K562 (cell line): ENCODE results near the gene CHTOP. TPM values are rescaled to one million over a fixed set of nuclear protein-coding genes. Genes with fewer than 3 reads are reported as not detected.

Experiments used
- ATAC-seq: fragments of 200-7000 bp; cut with Tn5 transposase; 3 replicates; pipeline ENCODE4 v1.9.1; 2020; ENCODE audit warnings: moderate library complexity
- BruUV-seq: library from RNA; stranded (reverse); fragments of 400-500 nt; replicated peaks from 2 replicates; lab custom pipeline; 2021; lab: Mats Ljungman, UMichigan
- CTCF ChIA-PET: fragments of 300-600 bp; formaldehyde crosslinking; extraction: SDS; loops from one replicate; lab custom pipeline; 2021; ENCODE audit warnings: low intra/inter-chr PET ratio; lab: Yijun Ruan, JAX
- POLR2A ChIA-PET: fragments of 300-600, 350-650 bp; sonication (Branson Sonifier 250); formaldehyde crosslinking; extraction: SDS; loops from one replicate; lab custom pipeline; 2021; ENCODE audit warnings: antibody characterized with exemption, inconsistent platforms; lab: Yijun Ruan, JAX
- DNase-seq, 4 experiments: peaks; one replicate each; pipeline versions ENCODE4 v3.0.0 to v3.0.0-alpha.2; 2011 to 2018; ENCODE audit warnings: low spot score in 3 of 4, mixed read lengths in 3 of 4; ENCODE audit errors: extremely low read depth in 1 of 4
- FAIRE-seq: peaks from 2 replicates; lab custom pipeline; 2011; peaks lifted over from hg19 to GRCh38; lab: Jason Lieb, UNC
- H2AFZ ChIP-seq: 2 replicates; pipeline ENCODE4 v1.6.0; 2011; ENCODE audit warnings: low read depth, low read length, control low read depth, inconsistent platforms
- H3K27ac ChIP-seq: fragments of 200-600 bp; 3 replicates; pipeline ENCODE4 v1.8.0; 2011; ENCODE audit warnings: low read depth, mild to moderate bottlenecking, control low read depth, inconsistent platforms, low read length, moderate library complexity, mixed read lengths; ENCODE audit errors: extremely low read depth
- H3K27me3 ChIP-seq, 2 experiments: fragments of 300-600 bp in 1 of 2; 2 replicates in 1 of 2; 3 replicates in 1 of 2; pipeline versions ENCODE4 v1.6.0 to v1.8.0; 2011; ENCODE audit warnings: inconsistent platforms in 2 of 2, low read length in 2 of 2, mild to moderate bottlenecking in 1 of 2, mixed read lengths in 1 of 2, moderate library complexity in 1 of 2; ENCODE audit not compliant: control insufficient read depth in 2 of 2, insufficient read depth in 2 of 2
- H3K36me3 ChIP-seq: fragments of 300-600 bp; 3 replicates; pipeline ENCODE4 v1.8.0; 2011; ENCODE audit warnings: mild to moderate bottlenecking, low read length, inconsistent platforms; ENCODE audit not compliant: control insufficient read depth, insufficient read depth
- H3K4me1 ChIP-seq, 2 experiments: fragments of 200-600 bp in 1 of 2; replicated peaks in 1 of 2; 2 replicates in 1 of 2; 3 replicates in 1 of 2; pipeline versions ENCODE4 v1.5.1 to v1.8.0; 2011; ENCODE audit warnings: inconsistent platforms in 2 of 2, low read length in 2 of 2, mild to moderate bottlenecking in 1 of 2, mixed read lengths in 1 of 2, moderate library complexity in 1 of 2; ENCODE audit not compliant: control insufficient read depth in 2 of 2, insufficient read depth in 2 of 2
- H3K4me2 ChIP-seq: 2 replicates; pipeline ENCODE4 v1.6.1; 2011; ENCODE audit warnings: low read length, control low read depth, inconsistent platforms, mixed read lengths; ENCODE audit not compliant: insufficient read depth
- H3K4me3 ChIP-seq: fragments of 200-600 bp; sonication (generic), shearing (Covaris generic); 2 replicates; pipeline ENCODE4 v1.5.1; 2016; ENCODE audit warnings: control low read depth, inconsistent platforms
- H3K79me2 ChIP-seq: fragments of 200-600 bp; 3 replicates; pipeline ENCODE4 v1.8.0; 2011; ENCODE audit warnings: low read length, inconsistent platforms; ENCODE audit not compliant: control insufficient read depth, insufficient read depth
- H3K9ac ChIP-seq, 2 experiments: 2 replicates each; pipeline versions ENCODE4 v1.6.0 to v1.6.1; 2011; ENCODE audit warnings: low read depth in 2 of 2, low read length in 2 of 2, control low read depth in 1 of 2, inconsistent platforms in 1 of 2, mild to moderate bottlenecking in 1 of 2, mixed read lengths in 1 of 2; ENCODE audit not compliant: insufficient read depth in 1 of 2
- H3K9me1 ChIP-seq: one replicate; pipeline ENCODE4 v1.6.0; 2011; ENCODE audit warnings: inconsistent platforms, mild to moderate bottlenecking, low read length, moderate library complexity; ENCODE audit not compliant: control insufficient read depth, insufficient read depth
- H3K9me3 ChIP-seq: replicated peaks from 2 replicates; pipeline ENCODE4 v1.5.1; 2011; ENCODE audit warnings: low read depth, low read length, inconsistent platforms; ENCODE audit not compliant: control insufficient read depth, insufficient read depth
- H4K20me1 ChIP-seq: replicated peaks from 2 replicates; pipeline ENCODE4 v1.6.1; 2011; ENCODE audit warnings: low read length, inconsistent platforms, mixed read lengths; ENCODE audit not compliant: control insufficient read depth, insufficient read depth
- CBX1 ChIP-seq: sonication (generic); IDR thresholded peaks from 2 replicates; pipeline ENCODE4 v1.6.1; 2016; ENCODE audit warnings: antibody characterized with exemption, low read depth, mild to moderate bottlenecking
- JUN ChIP-seq, 2 experiments: sonication (generic) in 1 of 2; formaldehyde crosslinking in 1 of 2; IDR thresholded peaks; 2 replicates each; pipeline versions ENCODE4 v1.6.1 to v1.8.0; 2012 to 2022; ENCODE audit warnings: borderline replicate concordance in 2 of 2, mild to moderate bottlenecking in 2 of 2, improper control_type of control experiment in 1 of 2, low read depth in 1 of 2, low read length in 1 of 2, missing genetic modification reagents in 1 of 2
- L3MBTL2 ChIP-seq: fragments of 450-650 bp; IDR thresholded peaks from 2 replicates; pipeline ENCODE4 v1.6.1; 2016; ENCODE audit warnings: mild to moderate bottlenecking, moderate library complexity
- MEF2A ChIP-seq: IDR thresholded peaks from 2 replicates; pipeline ENCODE4 v1.6.1; 2011; ENCODE audit warnings: low read depth, mild to moderate bottlenecking, low read length, moderate library complexity; ENCODE audit not compliant: control insufficient read depth
- MYNN ChIP-seq, 2 experiments: sonication (generic); formaldehyde crosslinking in 1 of 2; IDR thresholded peaks; 2 replicates each; pipeline versions ENCODE4 v1.5.0 to v1.6.1; 2016 to 2020; ENCODE audit warnings: antibody characterized with exemption in 1 of 2, missing genetic modification reagents in 1 of 2
- PHB ChIP-seq: fragments of 250-450 bp; sonication (Bioruptor Pico); IDR thresholded peaks from 2 replicates; pipeline ENCODE4 v1.5.0; 2021
- PTBP1 ChIP-seq: fragments of 200-400 bp; formaldehyde crosslinking; IDR thresholded peaks from 2 replicates; pipeline ENCODE4 v1.6.1; 2017; ENCODE audit warnings: low read depth, low read length
- PURB ChIP-seq: sonication (generic); formaldehyde crosslinking; IDR thresholded peaks from 2 replicates; pipeline ENCODE4 v1.9.0; 2021; ENCODE audit warnings: low read depth, mild to moderate bottlenecking, missing genetic modification reagents
- SMARCA4 ChIP-seq: fragments of 450-650 bp; IDR thresholded peaks from 2 replicates; pipeline ENCODE4 v1.6.1; 2016
- TBL1XR1 ChIP-seq, 2 experiments: IDR thresholded peaks; 2 replicates each; pipeline ENCODE4 v1.6.1; 2012; ENCODE audit warnings: improper control_type of control experiment in 2 of 2, low read length in 2 of 2, mild to moderate bottlenecking in 1 of 2
- YBX1 ChIP-seq: fragments of 450-650 bp; IDR thresholded peaks from 2 replicates; pipeline ENCODE4 v1.7.1; 2016; ENCODE audit warnings: mild to moderate bottlenecking
- ZFPM2 ChIP-seq: fragments of 250-450 bp; sonication (Bioruptor Pico); IDR thresholded peaks from 2 replicates; pipeline ENCODE4 v1.5.1; 2022; ENCODE audit warnings: mild to moderate bottlenecking
- ZNF318 ChIP-seq, 2 experiments: fragments of 450-650 bp; IDR thresholded peaks; 2 replicates each; pipeline ENCODE4 v1.6.1; 2016; ENCODE audit warnings: mild to moderate bottlenecking in 2 of 2, borderline replicate concordance in 1 of 2, low read depth in 1 of 2, moderate library complexity in 1 of 2
- ZNF436 ChIP-seq: fragments of 250-450, 450-650 bp; sonication (Bioruptor Pico); formaldehyde crosslinking; IDR thresholded peaks from 2 replicates; pipeline ENCODE4 v1.7.0; 2020; ENCODE audit warnings: mild to moderate bottlenecking
- ZNF561 ChIP-seq: fragments of 450-650 bp; formaldehyde crosslinking; conservative IDR thresholded peaks from 2 replicates; pipeline ENCODE4 v1.4.0; 2020; ENCODE audit warnings: mild to moderate bottlenecking, moderate library complexity
- in situ Hi-C: fragments of 300-500 bp; cut with MboI; formaldehyde crosslinking; loops from 4 replicates; pipeline ENCODE4 v1.15.0; 2018; ENCODE audit warnings: inconsistent platforms, mixed read lengths
- intact Hi-C: fragments of 100-400 bp; cut with micrococcal nuclease; formaldehyde crosslinking; loops from 2 replicates; pipeline ENCODE4 v1.14.2; 2022
- polyA plus RNA-seq, 8 experiments: library from polyadenylated mRNA; depleted of rRNA in 4 of 8; stranded (reverse) in 5 of 8; unstranded in 3 of 8; fragments of >200 nt; fragmentation: Nextera tagmentation in 2 of 8; fragmentation: Illumina TruSeq in 1 of 8; extraction: Ambion mirVana in 2 of 8; extraction: Trizol in 1 of 8; gene quantifications; 2 replicates each; pipeline versions ENCODE4 v1.2.1 to v1.2.3, GENCODE V29; 2011 to 2014; ENCODE audit warnings: inconsistent platforms in 1 of 8, missing spikeins in 1 of 8
- total RNA-seq, 7 experiments: library from RNA; depleted of rRNA in 6 of 7; stranded (reverse); fragments of >200 nt in 6 of 7; fragmentation: Illumina TruSeq in 2 of 7; extraction: Trizol in 2 of 7; gene quantifications; 2 replicates each; pipeline versions ENCODE4 v1.2.1 to v1.2.3, GENCODE V29; 2011 to 2021; ENCODE audit warnings: low replicate concordance in 1 of 7

CHTOP gene
- total and polyA plus RNA-seq, 9 of the 15 experiments (the other 6 are each of a cell fraction or from before 2014, with no cell fraction given), result 10.2 to 91.8 (median 60.8) TPM

- Histone ChIP-seq H3K4me3 (no peak overlapping the region), H3K9ac (no peak overlapping the region), H3K79me2 (peaks cover 12% of the 10 kb centered on the region; the same call in 2 of the 3 replicates), H2AFZ (no peak overlapping the region), H3K4me2 (no peak overlapping the region), H3K9me3 (no peaks in the 10 kb centered on the region), H4K20me1 (no peaks in the 10 kb centered on the region), H3K27ac (no peak overlapping the region), H3K9me1 (no peaks in the 10 kb centered on the region), H3K27me3 (no peaks in the 10 kb centered on the region), H3K4me1 (peaks cover 8 to 9% of the 10 kb centered on the region in 2 experiments; a peak in 3 of 5 replicates), H3K36me3 (peaks cover 84% of the 10 kb centered on the region)
- ChIA-PET POLR2A (interaction anchor here (0.6 to 14.7 kb wide), 6 partner anchors 5 to 302 kb away, joined by 3 to 205 read pairs (median 10); partner anchors contain the start of genes CHTOP and SNAPIN), CTCF (no interaction called here)
- DNase-seq, result no peak
- in situ Hi-C loops, result no loop called here
- no peak for FAIRE-seq
- no TSS peak for BruUV-seq
- intact Hi-C loops, result no loop called here
- no peak for ATAC-seq
- TF ChIP-seq PHB (CRISPR knock-in tag) (no peak), PURB (CRISPR knock-in tag) (no peak), MYNN (IDR thresholded peaks at IDR 0.05) (no peak), MYNN (CRISPR knock-in tag; IDR thresholded peaks at IDR 0.05) (no peak), ZNF318 (IDR thresholded peaks at IDR 0.05; ENCODE audit: borderline replicate concordance in 1 of 2, low read depth in 1 of 2) (no peak), MEF2A (no peak), SMARCA4 (no peak), TBL1XR1 (IDR thresholded peaks at IDR 0.05; ENCODE audit: low read length in 2 of 2) (no peak), ZNF561 (CRISPR knock-in tag) (no peak), ZNF436 (CRISPR knock-in tag) (no peak), L3MBTL2 (no peak), PTBP1 (no peak), JUN (IDR thresholded peaks at IDR 0.05; ENCODE audit: borderline replicate concordance, low read depth, low read length) (no peak), JUN (CRISPR knock-in tag; IDR thresholded peaks at IDR 0.05; ENCODE audit: borderline replicate concordance) (no peak), ZFPM2 (no peak), CBX1 (no peak), YBX1 (no peak)
Measured at GRCh38 chr1:153643816-153644215, 9.9 kb downstream of the CHTOP start.
